Transverse colon (tissue), 4 donors: ENCODE measurements around the gene SMARCD3. TPM values are rescaled to one million over a fixed set of nuclear protein-coding genes. Genes with fewer than 3 reads are reported as not detected.

Source experiments
- DNase-seq: peaks from one replicate; pipeline ENCODE4 v3.0.0-alpha.2; 2019
- H3K27ac ChIP-seq, 4 donors: fragments of 200-600 bp; sonication (generic); 2 replicates each; pipeline ENCODE4 v1.5.1; 2016 to 2018; ENCODE audit warnings: inconsistent platforms in 4 of 4
- H3K27me3 ChIP-seq: fragments of 200-600 bp; sonication (generic); 2 replicates; pipeline ENCODE4 v1.5.1; 2017; ENCODE audit warnings: inconsistent platforms
- H3K36me3 ChIP-seq, 4 donors: fragments of 200-600 bp; sonication (generic); 2 replicates each; pipeline ENCODE4 v1.5.1; 2017 to 2019; ENCODE audit warnings: inconsistent platforms in 4 of 4
- H3K4me1 ChIP-seq, 4 donors: fragments of 200-600 bp; sonication (generic); 2 replicates each; pipeline ENCODE4 v1.5.1; 2017 to 2020; ENCODE audit warnings: inconsistent platforms in 4 of 4
- H3K4me3 ChIP-seq, 4 donors: fragments of 200-600 bp; sonication (generic); 1 replicate in 1 of 4; 2 replicates in 3 of 4; pipeline versions ENCODE4 v1.5.1 to v1.6.1; 2017 to 2019; ENCODE audit warnings: inconsistent platforms in 4 of 4
- H3K9me3 ChIP-seq, 2 donors: fragments of 200-600 bp; sonication (generic); 2 replicates each; pipeline ENCODE4 v1.5.1; 2017 to 2019; ENCODE audit warnings: inconsistent platforms in 2 of 2
- EP300 ChIP-seq: sonication (generic); formaldehyde crosslinking; IDR thresholded peaks from one replicate; pipeline ENCODE4 v1.6.1; 2017; ENCODE audit warnings: antibody characterized with exemption, low read depth
- POLR2A ChIP-seq: fragments of 450-650 bp; IDR thresholded peaks from one replicate; pipeline ENCODE4 v1.6.1; 2016; ENCODE audit warnings: antibody characterized with exemption, mild to moderate bottlenecking, moderate library complexity
- POLR2AphosphoS5 ChIP-seq, 3 donors: sonication (generic); formaldehyde crosslinking; IDR thresholded peaks; one replicate each; pipeline ENCODE4 v1.6.1; 2016; ENCODE audit warnings: antibody characterized with exemption in 3 of 3
- WGBS, 2 donors: methylation state at CpG; one replicate each; pipeline ENCODE4 v1.1.5; 2018; ENCODE audit warnings: low coverage in 1 of 2; 5-methylcytosine and 5-hydroxymethylcytosine counted together
- in situ Hi-C, 4 donors: fragments of 200-750 bp; cut with MboI; loops; one replicate each; pipeline versions ENCODE4 v1.15.0 to v1.15.1; 2017; ENCODE audit warnings: low sequenced_read_pairs in 3 of 4, low pct_ligation_motif_present in 1 of 4, low pct_unique_long_range_greater_than_20kb in 1 of 4
- intact Hi-C: fragments of 100-400 bp; cut with DNase I; formaldehyde crosslinking; loops from one replicate; pipeline ENCODE4 v1.15.1; 2023; ENCODE audit warnings: low total_unique reads
- total RNA-seq, 4 donors: library from RNA; depleted of rRNA; stranded (reverse); fragments of >200 nt; gene quantifications; one replicate each; pipeline ENCODE4 v1.1.0, GENCODE V29; 2016
- TF ChIP-seq, protein P1 (sequence below), 5 experiments: fragments of 200-600 bp in 3 of 5; fragments of 450-650 bp in 2 of 5; sonication (generic) in 3 of 5; IDR thresholded peaks; 1 replicate in 2 of 5; 2 replicates in 3 of 5; pipeline ENCODE4 v1.5.1; 2016 to 2017; ENCODE audit warnings: antibody characterized with exemption in 5 of 5, inconsistent platforms in 3 of 5, mild to moderate bottlenecking in 2 of 5, moderate library complexity in 1 of 5

SMARCD3 gene
- total RNA-seq, 4 donors from 2014 or later: 6.6 to 19.1 (median 9.9) TPM

GRCh38 chr7:151189038-151189437 lies 59.5 kb downstream of the SMARCD3 start:
- Histone ChIP-seq H3K27me3 (no peaks in the 10 kb centered on the region), H3K27ac (no peak overlapping the region), H3K36me3 (no peaks in the 10 kb centered on the region), H3K4me1 (no peaks in the 10 kb centered on the region), H3K9me3 (no peaks in the 10 kb centered on the region), H3K4me3 (no peak overlapping the region)
- 77 to 100% methylated on average over 1 to 4 of the region's 4 CpGs for WGBS, 2 donors
- TF ChIP-seq, protein P1, sequence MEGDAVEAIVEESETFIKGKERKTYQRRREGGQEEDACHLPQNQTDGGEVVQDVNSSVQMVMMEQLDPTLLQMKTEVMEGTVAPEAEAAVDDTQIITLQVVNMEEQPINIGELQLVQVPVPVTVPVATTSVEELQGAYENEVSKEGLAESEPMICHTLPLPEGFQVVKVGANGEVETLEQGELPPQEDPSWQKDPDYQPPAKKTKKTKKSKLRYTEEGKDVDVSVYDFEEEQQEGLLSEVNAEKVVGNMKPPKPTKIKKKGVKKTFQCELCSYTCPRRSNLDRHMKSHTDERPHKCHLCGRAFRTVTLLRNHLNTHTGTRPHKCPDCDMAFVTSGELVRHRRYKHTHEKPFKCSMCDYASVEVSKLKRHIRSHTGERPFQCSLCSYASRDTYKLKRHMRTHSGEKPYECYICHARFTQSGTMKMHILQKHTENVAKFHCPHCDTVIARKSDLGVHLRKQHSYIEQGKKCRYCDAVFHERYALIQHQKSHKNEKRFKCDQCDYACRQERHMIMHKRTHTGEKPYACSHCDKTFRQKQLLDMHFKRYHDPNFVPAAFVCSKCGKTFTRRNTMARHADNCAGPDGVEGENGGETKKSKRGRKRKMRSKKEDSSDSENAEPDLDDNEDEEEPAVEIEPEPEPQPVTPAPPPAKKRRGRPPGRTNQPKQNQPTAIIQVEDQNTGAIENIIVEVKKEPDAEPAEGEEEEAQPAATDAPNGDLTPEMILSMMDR (IDR thresholded peaks at IDR 0.05): no peak
- no peak for TF ChIP-seq EP300
- TF ChIP-seq POLR2AphosphoS5 (IDR thresholded peaks at IDR 0.05): no peak
- no peak for TF ChIP-seq POLR2A
- DNase-seq: no peak
- intact Hi-C loops (no loop called here), in situ Hi-C loops (no loop called here)

Other genes with a start within 250 kb of the SMARCD3 start
- 1 to 10 TPM in 1 of 4 donors, not detected in 3; 1.1 TPM for gene ATG9B, start 224.2 kb downstream of the SMARCD3 start, total RNA-seq
- gene ABCB8, start 220.2 kb downstream of the SMARCD3 start, total RNA-seq: 10 to 100 TPM; 33.3 to 76.4 (median 51.4) TPM
- gene ASIC3, start 200.2 kb downstream of the SMARCD3 start, total RNA-seq: 1 to 10 TPM; 2.6 to 4.3 (median 3.1) TPM
- 10 to 100 TPM in 3 of 4 donors, 1 to 10 TPM in 1; 1.1 to 33.8 (median 10.7) TPM for gene CDK5, start 190.8 kb downstream of the SMARCD3 start, total RNA-seq
- gene SLC4A2, start 189.1 kb downstream of the SMARCD3 start, total RNA-seq: 100 to 1,000 TPM in 2 of 4 donors, 10 to 100 TPM in 2; 61.7 to 464 (median 83.2) TPM
- 100 to 1,000 TPM; 121 to 241 (median 144) TPM for gene FASTK, start 167.9 kb downstream of the SMARCD3 start, total RNA-seq
- gene TMUB1, start 165.2 kb downstream of the SMARCD3 start, total RNA-seq: 100 to 1,000 TPM in 1 of 4 donors, 10 to 100 TPM in 3; 67.5 to 105 (median 85.9) TPM
- 10 to 100 TPM; 54.9 to 74.4 (median 63.8) TPM for gene AGAP3, start 162.2 kb downstream of the SMARCD3 start, total RNA-seq
- not detected for gene GBX1, start 81.0 kb downstream of the SMARCD3 start, total RNA-seq
- gene ASB10, start 61.4 kb downstream of the SMARCD3 start, total RNA-seq: not detected
- gene H2BK1, start 38.2 kb downstream of the SMARCD3 start, total RNA-seq: not detected
- gene ABCF2, start 21.5 kb downstream of the SMARCD3 start, total RNA-seq: 10 to 100 TPM in 3 of 4 donors, 1 to 10 TPM in 1; 10.0 to 30.8 (median 27.8) TPM
- 100 to 1,000 TPM in 1 of 4 donors, 10 to 100 TPM in 3; 48.4 to 104 (median 50.9) TPM for gene CHPF2, start 16.2 kb downstream of the SMARCD3 start, total RNA-seq
- 10 to 100 TPM; 26.3 to 69.5 (median 56.4) TPM for gene NUB1, start 93.1 kb upstream of the SMARCD3 start, total RNA-seq
- gene WDR86, start 161.3 kb upstream of the SMARCD3 start, total RNA-seq: 10 to 100 TPM in 1 of 4 donors, 1 to 10 TPM in 3; 2.8 to 33.3 (median 7.1) TPM
- gene CRYGN, start 191.4 kb upstream of the SMARCD3 start, total RNA-seq: not detected